H1 (cell line): ENCODE data around the gene SCN8A. TPM values are rescaled to one million over a fixed set of nuclear protein-coding genes. Genes with fewer than 3 reads are reported as not detected.

Source experiments
- CTCF ChIA-PET: fragments of 300-600 bp; sonication (Branson Sonifier 250); formaldehyde crosslinking; loops from one replicate; lab custom pipeline; 2021; ENCODE audit not compliant: partially characterized antibody; lab: Charles Lee
- POLR2A ChIA-PET: fragments of 300-600 bp; sonication (Branson Sonifier 250); formaldehyde crosslinking; loops from one replicate; lab custom pipeline; 2021; ENCODE audit warnings: inconsistent platforms; ENCODE audit not compliant: partially characterized antibody; lab: Charles Lee
- DNase-seq, 2 experiments: peaks; one replicate each; pipeline versions ENCODE4 v3.0.0 to v3.0.0-alpha.2; 2010 to 2022; ENCODE audit warnings: low spot score in 2 of 2, low read depth in 1 of 2, mixed read lengths in 1 of 2
- FAIRE-seq: peaks from 2 replicates; lab custom pipeline; 2011; peaks lifted over from hg19 to GRCh38; lab: Jason Lieb, UNC
- H2AFZ ChIP-seq: 2 replicates; pipeline ENCODE4 v1.8.1; 2012; ENCODE audit warnings: low read length, inconsistent platforms
- H2AK5ac ChIP-seq: 2 replicates; pipeline ENCODE4 v1.6.1; 2013; ENCODE audit warnings: low read depth, low read length
- H2BK120ac ChIP-seq: replicated peaks from 2 replicates; pipeline ENCODE3; 2013; ENCODE audit warnings: low read depth, low read length, inconsistent platforms
- H2BK12ac ChIP-seq: 2 replicates; pipeline ENCODE4 v1.6.1; 2013; ENCODE audit warnings: low read depth, low read length
- H2BK15ac ChIP-seq: 2 replicates; pipeline ENCODE4 v1.6.1; 2013; ENCODE audit warnings: low read length
- H2BK20ac ChIP-seq: 2 replicates; pipeline ENCODE4 v1.6.1; 2013; ENCODE audit warnings: low read length
- H2BK5ac ChIP-seq: 2 replicates; pipeline ENCODE4 v1.6.1; 2013; ENCODE audit warnings: low read depth, low read length
- H3K14ac ChIP-seq: 2 replicates; pipeline ENCODE4 v1.6.1; 2013; ENCODE audit warnings: inconsistent platforms; ENCODE audit not compliant: insufficient read length
- H3K18ac ChIP-seq: 2 replicates; pipeline ENCODE4 v1.6.1; 2013; ENCODE audit warnings: low read length; ENCODE audit errors: extremely low read depth
- H3K23ac ChIP-seq: 2 replicates; pipeline ENCODE4 v1.6.1; 2013; ENCODE audit warnings: inconsistent platforms; ENCODE audit not compliant: insufficient read length
- H3K23me2 ChIP-seq: 2 replicates; pipeline ENCODE4 v1.6.1; 2013; ENCODE audit warnings: low read depth, low read length
- H3K27ac ChIP-seq: 2 replicates; pipeline ENCODE4 v1.6.1; 2011; ENCODE audit warnings: low read depth, low read length, inconsistent platforms
- H3K27me3 ChIP-seq, 4 experiments: replicated peaks in 1 of 4; 1 replicate in 1 of 4; 2 replicates in 3 of 4; pipeline versions ENCODE4 v1.6.1 to v1.8.1; 2011 to 2013; ENCODE audit warnings: low read length in 3 of 4, mild to moderate bottlenecking in 3 of 4, inconsistent platforms in 2 of 4, mixed read lengths in 2 of 4, moderate library complexity in 1 of 4; ENCODE audit not compliant: control insufficient read depth in 3 of 4, insufficient read depth in 3 of 4; ENCODE audit errors: extremely low read depth in 1 of 4
- H3K36me3 ChIP-seq, 4 experiments: 2 replicates each; pipeline versions ENCODE4 v1.6.1 to v1.8.1; 2011 to 2013; ENCODE audit warnings: mild to moderate bottlenecking in 4 of 4, low read length in 3 of 4, moderate library complexity in 2 of 4, control low read depth in 1 of 4, inconsistent platforms in 1 of 4; ENCODE audit not compliant: insufficient read depth in 4 of 4, control insufficient read depth in 2 of 4
- H3K4ac ChIP-seq: replicated peaks from 2 replicates; pipeline ENCODE3; 2013; ENCODE audit warnings: low read length, low read depth, mixed read lengths, inconsistent platforms; ENCODE audit not compliant: insufficient read length
- H3K4me1 ChIP-seq, 4 experiments: replicated peaks in 1 of 4; 1 replicate in 1 of 4; 2 replicates in 3 of 4; pipeline versions ENCODE4 v1.6.1 to v1.8.1; 2011 to 2013; ENCODE audit warnings: low read length in 3 of 4, inconsistent platforms in 2 of 4, mixed read lengths in 1 of 4; ENCODE audit not compliant: insufficient read depth in 4 of 4, control insufficient read depth in 3 of 4
- H3K4me2 ChIP-seq, 2 experiments: 2 replicates each; pipeline versions ENCODE4 v1.6.1 to v1.8.1; 2011 to 2013; ENCODE audit warnings: low read depth in 2 of 2, low read length in 2 of 2, control low read depth in 1 of 2, inconsistent platforms in 1 of 2, mild to moderate bottlenecking in 1 of 2; ENCODE audit not compliant: insufficient read depth in 1 of 2
- H3K4me3 ChIP-seq, 4 experiments: fragments of 200-600, 300-600 bp in 1 of 4; sonication (generic), shearing (Covaris generic), sonication (Bioruptor Twin) in 1 of 4; 2 replicates each; pipeline versions ENCODE4 v1.5.1 to v1.8.1; 2011 to 2016; ENCODE audit warnings: low read length in 4 of 4, low read depth in 3 of 4, control low read depth in 2 of 4, inconsistent platforms in 2 of 4, mild to moderate bottlenecking in 2 of 4, mixed read lengths in 1 of 4, moderate library complexity in 1 of 4; ENCODE audit not compliant: insufficient read depth in 2 of 4; ENCODE audit errors: extremely low read depth in 1 of 4
- H3K56ac ChIP-seq: replicated peaks from 2 replicates; pipeline ENCODE3; 2013; ENCODE audit warnings: low read depth, mild to moderate bottlenecking, mixed read lengths, low read length, inconsistent platforms; ENCODE audit not compliant: insufficient read length
- H3K79me1 ChIP-seq: 2 replicates; pipeline ENCODE4 v1.6.1; 2013; ENCODE audit warnings: low read depth, low read length, control low read depth
- H3K79me2 ChIP-seq, 2 experiments: 2 replicates each; pipeline versions ENCODE4 v1.6.1 to v1.8.1; 2012 to 2013; ENCODE audit warnings: low read length in 2 of 2, mild to moderate bottlenecking in 2 of 2, inconsistent platforms in 1 of 2; ENCODE audit not compliant: insufficient read depth in 2 of 2, control insufficient read depth in 1 of 2
- H3K9ac ChIP-seq, 4 experiments: replicated peaks in 1 of 4; 1 replicate in 1 of 4; 2 replicates in 3 of 4; pipeline versions ENCODE4 v1.6.1 to v1.8.1; 2011 to 2013; ENCODE audit warnings: low read depth in 3 of 4, low read length in 3 of 4, control low read depth in 2 of 4, mild to moderate bottlenecking in 2 of 4, moderate library complexity in 2 of 4, inconsistent platforms in 1 of 4; ENCODE audit errors: extremely low read depth in 1 of 4
- H3K9me3 ChIP-seq, 2 experiments: 2 replicates each; pipeline versions ENCODE4 v1.6.1 to v1.8.1; 2012 to 2013; ENCODE audit warnings: mild to moderate bottlenecking in 2 of 2, moderate library complexity in 2 of 2, control low read depth in 1 of 2, inconsistent platforms in 1 of 2, low read depth in 1 of 2, low read length in 1 of 2, mixed read lengths in 1 of 2; ENCODE audit not compliant: insufficient read depth in 2 of 2
- H4K20me1 ChIP-seq, 2 experiments: replicated peaks in 1 of 2; 2 replicates each; pipeline versions ENCODE3 to v1.8.1; 2011 to 2013; ENCODE audit warnings: inconsistent platforms in 2 of 2, low read length in 2 of 2, mild to moderate bottlenecking in 1 of 2; ENCODE audit not compliant: insufficient read depth in 2 of 2, control insufficient read depth in 1 of 2
- H4K5ac ChIP-seq: 2 replicates; pipeline ENCODE4 v1.6.1; 2013; ENCODE audit warnings: low read length, low read depth, mixed read lengths, inconsistent platforms; ENCODE audit not compliant: insufficient read length
- H4K8ac ChIP-seq: 2 replicates; pipeline ENCODE4 v1.8.0; 2013; ENCODE audit warnings: mild to moderate bottlenecking, moderate library complexity, low read length, inconsistent platforms; ENCODE audit not compliant: insufficient read depth; ENCODE audit errors: extremely low read depth
- H4K91ac ChIP-seq: replicated peaks from 2 replicates; pipeline ENCODE3; 2013; ENCODE audit warnings: low read length, mixed read lengths, inconsistent platforms; ENCODE audit not compliant: insufficient read length
- CBX8 ChIP-seq: fragments of 300-800, 300-1000 bp; sonication (generic); IDR thresholded peaks from 2 replicates; pipeline ENCODE4 v1.7.1; 2016; ENCODE audit warnings: low read depth, low read length, borderline replicate concordance
- SIRT6 ChIP-seq: IDR thresholded peaks from one replicate; pipeline ENCODE4 v1.7.1; 2012; ENCODE audit warnings: low read length, inconsistent platforms
- SP1 ChIP-seq: IDR thresholded peaks from 2 replicates; pipeline ENCODE4 v1.6.1; 2011; ENCODE audit warnings: low read depth, low read length
- SUZ12 ChIP-seq: fragments of 200-600 bp; sonication (generic); IDR thresholded peaks from 2 replicates; pipeline ENCODE4 v1.6.1; 2012; ENCODE audit warnings: mild to moderate bottlenecking, inconsistent platforms, low read length, moderate library complexity, mixed read lengths
- TCF12 ChIP-seq: IDR thresholded peaks from 2 replicates; pipeline ENCODE4 v1.6.1; 2011; ENCODE audit warnings: low read depth, mild to moderate bottlenecking, low read length
- YY1 ChIP-seq: IDR thresholded peaks from 2 replicates; pipeline ENCODE4 v1.6.1; 2011; ENCODE audit warnings: low read depth, mild to moderate bottlenecking, low read length
- ZNF274 ChIP-seq: IDR thresholded peaks from 2 replicates; pipeline ENCODE4 v1.7.0; 2012; ENCODE audit warnings: low read length, borderline replicate concordance; ENCODE audit errors: extremely low read depth
- WGBS, 2 experiments: shearing (Covaris generic) in 1 of 2; methylation state at CpG; one replicate each; pipeline versions ENCODE4 v1.1.6 to v1.1.7; 2013 to 2015; ENCODE audit warnings: low lambda C conversion rate in 2 of 2, mixed read lengths in 2 of 2, inconsistent platforms in 1 of 2, low coverage in 1 of 2, missing lambda C conversion rate in 1 of 2; ENCODE audit not compliant: insufficient replicate concordance in 2 of 2, insufficient coverage in 1 of 2, insufficient read length in 1 of 2; ENCODE audit errors: extremely low coverage in 1 of 2, missing lambda C conversion rate in 1 of 2; 5-methylcytosine and 5-hydroxymethylcytosine counted together
- polyA plus RNA-seq, 7 experiments: library from polyadenylated mRNA; depleted of rRNA in 3 of 7; stranded (reverse) in 5 of 7; unstranded in 2 of 7; fragments of >200 nt in 5 of 7; fragments of 200-250 nt in 2 of 7; gene quantifications; 1 replicate in 5 of 7; 2 replicates in 1 of 7; 4 replicates in 1 of 7; pipeline versions ENCODE4 v1.2.1 to v1.2.3, GENCODE V29; 2011 to 2013; ENCODE audit warnings: missing spikeins in 2 of 7, mixed read lengths in 2 of 7
- total RNA-seq: library from RNA; stranded (reverse); fragmentation: NEBNext Ultra II Directional; extraction: Animal tissue kit (Norgen Biotek cat#: 25700); gene quantifications from 2 replicates; pipeline ENCODE4 v1.2.1, GENCODE V29; 2021

SCN8A gene
- total and polyA plus RNA-seq, 2 of the 8 experiments (the other 6 are each of a cell fraction or from before 2014, with no cell fraction given): 6.3 to 10.7 TPM

DNA sequence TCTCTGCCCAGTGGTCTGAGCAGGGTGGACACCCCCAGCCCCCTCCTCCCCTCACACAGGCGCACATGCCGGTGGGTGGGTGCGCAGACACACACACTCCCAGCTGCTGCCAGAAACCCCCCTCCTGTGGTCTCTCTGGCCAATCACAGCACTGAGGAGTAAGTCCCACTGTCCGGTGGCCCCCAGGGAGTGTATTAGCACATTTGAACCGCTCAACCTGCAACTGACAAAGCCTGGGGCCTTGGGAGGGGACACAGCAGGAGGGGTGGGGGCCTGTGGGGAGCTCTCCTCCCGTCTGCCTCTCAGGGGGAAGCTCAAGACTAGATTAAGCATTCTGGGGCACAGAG is 245.8 kb downstream of the SCN8A start:
- no peaks in the 10 kb centered on the region; a peak in 1 of 4 replicates for H3K79me2 ChIP-seq
- no peak overlapping the region for H3K56ac ChIP-seq
- TF ChIP-seq SP1 (no peak), ZNF274 (no peak), SIRT6 (no peak), TCF12 (no peak), CBX8 (no peak), YY1 (no peak), SUZ12 (no peak)
- H2AK5ac ChIP-seq: no peak overlapping the region; the same call in 1 of the 2 replicates
- no peak overlapping the region for H3K9ac ChIP-seq
- H3K18ac ChIP-seq: peak overlapping the region; percentile 1; the same call in 1 of the 2 replicates
- no peak overlapping the region for H2BK120ac ChIP-seq
- CTCF ChIA-PET: interaction anchor here (0.6 to 9.8 kb wide), 7 partner anchors 9 to 51 kb away, joined by 3 to 109 read pairs (median 4); partner anchors contain the start of gene ANKRD33
- H3K9me3 ChIP-seq: no peaks in the 10 kb centered on the region
- no peak for FAIRE-seq
- 0 out of 2 replicates have a peak overlapping the region, but pooled peaks have one; percentile 0 for H2BK20ac ChIP-seq
- no peak overlapping the region for H3K23ac ChIP-seq
- H3K4me1 ChIP-seq: peaks cover 9 to 50% (median 24%) of the 10 kb centered on the region in 4 experiments
- 0 out of 2 replicates have a peak overlapping the region, but pooled peaks have one; percentile 1 for H2BK5ac ChIP-seq
- H4K91ac ChIP-seq: no peak overlapping the region
- POLR2A ChIA-PET: interaction anchor here (1.3 to 4.8 kb wide), 8 partner anchors 8 to 33 kb away, joined by 3 to 14 read pairs (median 6); partner anchors contain the start of gene FIGNL2
- H3K79me1 ChIP-seq: peaks cover 2% of the 10 kb centered on the region
- H4K8ac ChIP-seq: no peak overlapping the region; the same call in 1 of the 2 replicates
- H3K27me3 ChIP-seq: no peaks in the 10 kb centered on the region; a peak in 1 of 7 replicates
- H2BK12ac ChIP-seq: 0 out of 2 replicates have a peak overlapping the region, but pooled peaks have one; percentile 71
- no peak overlapping the region for H3K4ac ChIP-seq
- no peak overlapping the region for H2AFZ ChIP-seq
- peak overlapping the region; percentile 47 to 57; a peak in 2 of 4 replicates for H3K4me2 ChIP-seq
- H4K5ac ChIP-seq: no peak overlapping the region
- no peaks in the 10 kb centered on the region for H3K36me3 ChIP-seq
- no peak overlapping the region for H2BK15ac ChIP-seq
- 63% methylated on average over 6 of the region's 6 CpGs; no CpG with 5 or more reads in 1 of the 2 experiments for WGBS, 2 experiments
- no peak overlapping the region for H3K14ac ChIP-seq
- no peak for DNase-seq
- no peak overlapping the region for H3K27ac ChIP-seq
- peaks cover 4% of the 10 kb centered on the region; the same call in 1 of the 2 replicates for H3K23me2 ChIP-seq
- no peak overlapping the region for H3K4me3 ChIP-seq
- H4K20me1 ChIP-seq: no peaks in the 10 kb centered on the region
